Stimulated activated naive CD8-positive, alpha-beta T cell treated with anti-CD3 and anti-CD28 coated beads, Interleukin-15, amount 100 ng/mL, for 72 hours (primary cell): ENCODE data around the gene INTS13.

ENCODE experiments used
- ATAC-seq: fragments of 150-1000 bp; cut with Tn5 transposase; 2 replicates; pipeline ENCODE4 v1.10.0; 2021; ENCODE audit warnings: mild to moderate bottlenecking, moderate library complexity
- DNase-seq, 2 donors: peaks; one replicate each; pipeline ENCODE4 v3.0.0; 2021 to 2022
- H3K27ac Mint-ChIP-seq, 2 donors: one replicate each; pipeline ENCODE4 v1.8.0; 2022; ENCODE audit warnings: mild to moderate bottlenecking in 2 of 2, mixed read lengths in 2 of 2, moderate library complexity in 2 of 2
- H3K27me3 Mint-ChIP-seq: one replicate; pipeline ENCODE4 v1.8.0; 2022; ENCODE audit warnings: mixed read lengths
- H3K4me1 Mint-ChIP-seq: one replicate; pipeline ENCODE4 v1.8.0; 2022; ENCODE audit warnings: mild to moderate bottlenecking, mixed read lengths
- H3K4me3 Mint-ChIP-seq, 2 donors: one replicate each; pipeline ENCODE4 v1.8.0; 2022; ENCODE audit warnings: mild to moderate bottlenecking in 2 of 2, mixed read lengths in 2 of 2, moderate library complexity in 1 of 2
- H3K9me3 Mint-ChIP-seq, 2 donors: one replicate each; pipeline ENCODE4 v1.8.0; 2022; ENCODE audit warnings: mixed read lengths in 2 of 2

The INTS13 gene

GRCh38 chr12:26940516-26941214 lies 2.9 kb upstream of the INTS13 start:
- H3K4me3 Mint-ChIP-seq, result peak overlapping the region; percentile 81 to 95
- H3K4me1 Mint-ChIP-seq, result peaks cover 37% of the 10 kb centered on the region
- DNase-seq (peak; percentile 12 to 31), ATAC-seq (no peak)
- H3K27ac Mint-ChIP-seq, result peak overlapping the region; percentile 98
- H3K27me3 Mint-ChIP-seq, result no peaks in the 10 kb centered on the region
- H3K9me3 Mint-ChIP-seq, result no peaks in the 10 kb centered on the region

- DNase-seq (no peak), ATAC-seq (no peak)
- no peak overlapping the region for H3K27ac Mint-ChIP-seq
- H3K27me3 Mint-ChIP-seq, result no peaks in the 10 kb centered on the region
- H3K4me1 Mint-ChIP-seq, result peaks cover 44% of the 10 kb centered on the region
- no peaks in the 10 kb centered on the region for H3K9me3 Mint-ChIP-seq
- peak overlapping the region; percentile 95 for H3K4me3 Mint-ChIP-seq
Observed at GRCh38 chr12:26939953-26940352, 2.2 kb upstream of the INTS13 start.

DNA sequence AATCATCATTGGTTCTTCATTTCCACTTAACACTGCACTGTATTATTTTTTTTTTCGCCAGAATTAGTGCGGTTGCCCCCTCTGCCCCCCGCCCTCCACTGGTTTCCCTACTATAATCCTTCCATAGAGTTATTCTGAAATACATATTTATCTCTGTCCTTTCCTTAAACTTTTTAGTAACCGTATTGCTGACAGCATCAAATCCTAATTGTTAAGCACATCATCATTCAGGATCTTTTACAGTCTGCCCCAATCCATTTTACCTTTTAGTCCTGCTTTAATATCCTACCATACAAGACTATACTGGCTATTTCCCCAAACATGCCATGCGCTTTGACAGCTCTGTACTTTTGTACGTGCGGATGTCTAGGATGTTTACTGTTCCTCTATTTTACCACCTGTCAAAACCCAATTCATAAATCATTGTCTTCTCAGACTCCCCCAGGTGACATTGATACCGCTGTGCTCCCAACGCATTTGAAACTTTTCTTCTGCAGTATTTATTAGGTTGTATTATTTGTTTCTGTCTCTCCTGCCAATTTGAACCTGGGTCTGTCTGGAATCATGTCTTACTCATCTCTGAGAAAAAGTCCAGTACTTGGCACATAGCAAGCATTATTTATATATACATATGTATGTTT lies 1.5 kb upstream of the INTS13 start:
- peak overlapping the region; percentile 98 to 99 for H3K27ac Mint-ChIP-seq
- H3K4me3 Mint-ChIP-seq, result peak overlapping the region; percentile 95
- H3K4me1 Mint-ChIP-seq, result peaks cover 50% of the 10 kb centered on the region
- ATAC-seq (no peak), DNase-seq (no peak)
- H3K9me3 Mint-ChIP-seq, result no peaks in the 10 kb centered on the region
- no peaks in the 10 kb centered on the region for H3K27me3 Mint-ChIP-seq

GRCh38 chr12:26938701-26939062 lies 901 bp upstream of the INTS13 start:
- no peaks in the 10 kb centered on the region for H3K27me3 Mint-ChIP-seq
- H3K9me3 Mint-ChIP-seq, result no peaks in the 10 kb centered on the region
- no peak for DNase-seq
- peak overlapping the region; percentile 95 for H3K4me3 Mint-ChIP-seq
- peak; percentile 14 for ATAC-seq
- H3K27ac Mint-ChIP-seq, result peak overlapping the region; percentile 98 to 99
- peaks cover 50% of the 10 kb centered on the region for H3K4me1 Mint-ChIP-seq

GRCh38 chr12:26937443-26937862 lies 328 bp downstream of the INTS13 start:
- DNase-seq, result no peak
- no peaks in the 10 kb centered on the region for H3K9me3 Mint-ChIP-seq
- H3K4me1 Mint-ChIP-seq, result peaks cover 50% of the 10 kb centered on the region
- peak overlapping the region; percentile 95 for H3K4me3 Mint-ChIP-seq
- no peak for ATAC-seq
- no peaks in the 10 kb centered on the region for H3K27me3 Mint-ChIP-seq
- H3K27ac Mint-ChIP-seq, result peak overlapping the region; percentile 98 to 99

GRCh38 chr12:26936559-26937442 lies 980 bp downstream of the INTS13 start:
- Mint-ChIP-seq H3K4me1 (peaks cover 50% of the 10 kb centered on the region), H3K27ac (peak overlapping the region; percentile 98 to 99), H3K27me3 (no peaks in the 10 kb centered on the region), H3K9me3 (no peaks in the 10 kb centered on the region), H3K4me3 (peak overlapping the region; percentile 95)
- DNase-seq (no peak), ATAC-seq (no peak)

DNA sequence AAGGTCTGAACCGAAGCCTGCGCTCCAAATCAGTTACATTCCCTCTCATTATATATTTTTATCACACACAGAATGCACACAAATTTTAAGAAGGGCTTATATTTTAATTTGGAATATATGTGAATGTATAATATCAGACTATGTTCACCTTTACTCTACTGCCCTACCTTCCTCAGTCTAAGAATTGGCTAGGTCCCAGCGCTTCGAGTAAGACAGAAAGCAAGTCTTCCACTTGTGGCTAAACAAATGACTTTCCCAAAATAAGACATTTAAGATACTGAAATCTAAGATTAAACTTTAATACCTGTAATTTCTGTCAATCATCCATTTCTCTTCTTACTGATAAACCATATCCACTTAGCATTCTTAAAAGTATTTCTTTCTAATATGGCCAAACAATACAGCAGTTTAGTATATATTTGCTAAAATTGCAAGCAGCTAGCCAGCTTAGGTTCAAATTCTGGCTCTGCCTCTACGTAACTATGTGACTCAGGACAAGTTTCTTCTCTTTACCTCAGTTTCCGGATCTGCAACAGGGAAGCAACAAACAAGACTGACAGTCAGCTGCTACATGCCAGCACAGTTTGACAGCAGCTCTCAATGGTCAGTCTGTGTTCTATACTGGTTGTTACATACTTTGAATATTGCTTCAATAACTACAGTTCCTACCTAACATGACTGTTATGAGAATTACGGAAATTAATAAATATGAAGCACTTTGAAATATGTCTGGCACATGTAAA lies 2.0 kb downstream of the INTS13 start:
- ATAC-seq, result peak; percentile 18
- Mint-ChIP-seq H3K27me3 (no peaks in the 10 kb centered on the region), H3K9me3 (no peaks in the 10 kb centered on the region), H3K4me3 (peak overlapping the region; percentile 95), H3K4me1 (peaks cover 46% of the 10 kb centered on the region), H3K27ac (peak overlapping the region; percentile 55 to 98)
- DNase-seq, result peak in 1 of 2 donors; percentile 24

GRCh38 chr12:26929590-26929989 lies 8.2 kb downstream of the INTS13 start:
- no peak overlapping the region for H3K27ac Mint-ChIP-seq
- ATAC-seq (no peak), DNase-seq (no peak)
- H3K9me3 Mint-ChIP-seq, result no peaks in the 10 kb centered on the region
- no peaks in the 10 kb centered on the region for H3K27me3 Mint-ChIP-seq
- peaks cover 36% of the 10 kb centered on the region for H3K4me1 Mint-ChIP-seq
- no peak overlapping the region for H3K4me3 Mint-ChIP-seq

GRCh38 chr12:26928661-26929060 lies 9.1 kb downstream of the INTS13 start:
- no peak for ATAC-seq
- Mint-ChIP-seq H3K9me3 (no peaks in the 10 kb centered on the region), H3K4me3 (no peak overlapping the region), H3K4me1 (peaks cover 27% of the 10 kb centered on the region), H3K27ac (no peak overlapping the region), H3K27me3 (no peaks in the 10 kb centered on the region)
- no peak for DNase-seq

GRCh38 chr12:26921886-26922285 lies 15.9 kb downstream of the INTS13 start:
- H3K27ac Mint-ChIP-seq, result peak overlapping the region in 1 of 2 donors; percentile 54
- H3K4me3 Mint-ChIP-seq, result no peak overlapping the region
- no peaks in the 10 kb centered on the region for H3K27me3 Mint-ChIP-seq
- no peak for DNase-seq
- H3K9me3 Mint-ChIP-seq, result no peaks in the 10 kb centered on the region
- H3K4me1 Mint-ChIP-seq, result peaks cover 9% of the 10 kb centered on the region
- no peak for ATAC-seq

- Mint-ChIP-seq H3K4me3 (no peak overlapping the region), H3K4me1 (peaks cover 9% of the 10 kb centered on the region), H3K27ac (no peak overlapping the region), H3K9me3 (no peaks in the 10 kb centered on the region), H3K27me3 (no peaks in the 10 kb centered on the region)
- ATAC-seq (no peak), DNase-seq (no peak)
Observed at GRCh38 chr12:26919216-26919555, 18.6 kb downstream of the INTS13 start.

DNA sequence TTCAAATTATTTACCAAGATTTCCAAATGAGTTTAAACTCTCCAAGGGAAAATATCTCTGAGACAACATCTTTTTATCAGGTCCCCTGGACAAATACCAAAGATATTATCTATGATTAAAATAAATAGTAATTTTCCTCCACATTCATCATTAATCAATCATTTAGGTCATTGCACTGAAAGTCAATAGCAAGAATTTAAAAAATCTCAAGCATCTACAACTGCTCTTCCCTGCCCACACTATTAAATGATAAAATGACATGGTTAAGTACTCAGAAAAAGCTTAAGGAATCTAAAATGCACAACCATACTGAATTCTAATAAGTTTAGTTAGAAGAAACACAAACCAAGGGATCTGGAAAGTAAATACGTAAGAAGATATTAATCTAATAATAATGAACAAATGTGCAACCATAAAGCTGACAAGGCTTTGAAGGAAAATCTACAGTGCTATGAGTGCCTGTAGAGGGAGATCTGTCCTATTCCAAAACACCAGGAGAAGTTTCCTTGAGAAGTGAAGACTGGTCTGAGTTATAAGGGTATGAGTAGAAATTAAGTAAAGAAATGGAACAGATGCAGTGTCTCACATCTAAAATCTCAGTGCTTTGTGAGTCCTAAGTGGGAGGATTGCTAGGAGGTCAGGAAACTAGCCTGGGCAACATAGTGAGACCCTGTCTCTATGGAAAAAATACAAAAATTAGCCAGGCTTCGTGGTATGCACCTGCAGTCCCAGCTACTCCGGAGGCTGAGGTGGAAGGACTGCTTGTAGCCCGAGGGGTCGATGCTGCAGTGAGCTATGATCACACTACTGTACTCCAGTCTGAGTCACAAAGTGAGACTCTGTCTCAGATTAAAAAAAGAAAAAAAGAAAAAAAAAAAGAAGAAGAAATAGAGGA lies 19.2 kb downstream of the INTS13 start:
- peaks cover 9% of the 10 kb centered on the region for H3K4me1 Mint-ChIP-seq
- ATAC-seq (no peak), DNase-seq (no peak)
- H3K9me3 Mint-ChIP-seq, result no peaks in the 10 kb centered on the region
- no peaks in the 10 kb centered on the region for H3K27me3 Mint-ChIP-seq
- H3K4me3 Mint-ChIP-seq, result no peak overlapping the region
- peak overlapping the region in 1 of 2 donors; percentile 28 for H3K27ac Mint-ChIP-seq

- Mint-ChIP-seq H3K27me3 (no peaks in the 10 kb centered on the region), H3K4me3 (no peak overlapping the region), H3K27ac (no peak overlapping the region), H3K9me3 (peaks cover 3 to 7% of the 10 kb centered on the region in 2 donors), H3K4me1 (no peaks in the 10 kb centered on the region)
- DNase-seq, result no peak
- ATAC-seq, result no peak
Observed at GRCh38 chr12:26906704-26907103, 31.1 kb downstream of the INTS13 start.

- Mint-ChIP-seq H3K4me1 (no peaks in the 10 kb centered on the region), H3K9me3 (peaks cover 5 to 7% of the 10 kb centered on the region in 2 donors), H3K4me3 (no peak overlapping the region), H3K27ac (no peak overlapping the region), H3K27me3 (no peaks in the 10 kb centered on the region)
- DNase-seq (no peak), ATAC-seq (no peak)
Observed at GRCh38 chr12:26906024-26906423, 31.8 kb downstream of the INTS13 start.
